GM19395 (cell line): ENCODE measurements around the gene RGL4.

ENCODE experiments used
- ATAC-seq: cut with Tn5 transposase; IDR thresholded peaks from one replicate; pipeline ENCODE4 v1.9.1; 2021; ENCODE audit warnings: mild to moderate bottlenecking, moderate library complexity; ENCODE audit not compliant: unreplicated experiment

RGL4 gene

DNA sequence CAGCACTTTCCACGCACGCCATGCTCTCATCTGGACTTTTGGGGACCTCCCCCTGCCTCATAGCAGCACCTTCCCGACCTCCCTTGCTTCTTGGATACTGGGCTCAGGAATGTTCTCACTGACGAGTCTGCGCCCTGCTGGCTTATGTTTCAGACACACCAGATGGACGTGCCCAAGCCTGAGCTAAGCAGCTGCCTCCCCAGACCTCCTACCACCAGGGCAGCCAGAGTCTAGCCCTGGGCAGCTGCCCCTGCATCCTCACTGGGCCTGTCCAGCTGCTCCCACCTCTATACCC lies 13.2 kb upstream of the RGL4 start:
- no peak for ATAC-seq

DNA sequence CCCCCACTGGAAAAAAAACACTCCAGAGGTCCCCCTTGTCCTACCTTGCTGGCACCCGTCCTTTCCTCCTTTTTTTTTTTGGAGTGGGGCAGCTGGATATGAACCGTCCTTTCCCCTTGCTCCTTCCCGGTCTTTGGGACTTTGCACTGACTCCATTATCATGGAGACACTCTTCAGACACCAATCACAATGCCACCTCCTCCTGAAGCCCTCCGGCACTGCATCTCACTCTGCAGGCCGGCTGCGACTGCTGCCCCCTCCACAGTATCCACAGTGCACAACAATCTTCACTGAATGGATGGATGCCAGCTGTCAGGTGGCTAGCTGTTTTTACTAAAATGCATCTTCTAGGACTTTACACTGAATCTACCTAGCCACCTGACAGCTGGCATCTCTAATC lies 12.7 kb upstream of the RGL4 start:
- no peak for ATAC-seq

DNA sequence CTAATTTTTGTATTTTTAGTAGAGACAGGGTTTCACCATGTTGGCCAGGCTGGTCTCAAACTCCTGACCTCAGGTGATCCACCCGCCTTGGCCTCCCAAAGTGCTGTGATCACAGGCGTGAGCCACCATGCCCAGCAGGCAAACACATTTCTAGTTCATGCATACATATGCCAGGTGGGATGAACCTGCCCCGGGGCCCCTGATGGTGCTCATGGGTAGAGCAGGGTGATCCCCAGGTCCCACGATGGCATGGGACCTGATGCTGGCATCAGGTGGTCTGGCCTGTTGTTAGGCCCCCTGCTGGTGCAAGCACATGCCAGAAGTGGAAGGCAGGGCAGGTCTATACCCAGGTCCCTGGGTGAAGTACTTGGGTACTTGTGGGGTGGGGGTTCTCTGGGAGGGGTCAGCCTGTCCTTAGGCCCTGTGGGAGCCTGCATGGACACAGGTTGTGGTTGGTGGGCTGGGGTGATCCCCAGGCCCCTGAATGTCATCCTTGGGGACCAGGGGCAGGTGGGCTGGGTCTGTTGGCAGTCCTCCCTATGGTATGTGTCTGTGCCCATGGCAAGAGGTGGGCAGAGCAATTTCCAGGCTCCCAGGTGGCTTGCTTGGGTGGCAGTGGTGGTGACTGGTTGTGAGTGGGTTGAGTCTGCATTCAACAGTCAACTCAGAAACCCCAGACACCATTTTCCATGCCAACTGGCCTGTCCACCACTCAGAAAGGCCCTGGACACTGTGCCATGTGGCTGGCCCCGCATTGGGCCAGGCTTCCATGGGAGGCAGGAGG lies 9.6 kb upstream of the RGL4 start:
- no peak for ATAC-seq

DNA sequence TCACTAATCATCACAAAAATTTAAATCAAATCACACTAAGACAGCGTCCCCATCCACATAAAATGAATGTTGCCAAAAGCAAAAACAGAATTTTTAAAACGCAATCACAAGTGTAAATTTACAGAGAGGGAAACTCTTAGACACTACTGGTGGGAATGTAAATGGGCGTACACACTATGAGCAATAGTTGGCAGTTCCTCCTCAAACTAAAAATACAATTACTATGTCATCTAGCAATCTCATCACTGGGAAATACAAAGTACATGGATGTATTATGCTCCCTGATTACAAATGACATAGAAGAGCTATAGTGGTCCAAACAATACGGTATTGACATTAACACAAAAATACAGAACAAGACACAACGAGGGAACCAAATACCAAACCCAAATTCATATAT lies 8.7 kb upstream of the RGL4 start:
- no peak for ATAC-seq

DNA sequence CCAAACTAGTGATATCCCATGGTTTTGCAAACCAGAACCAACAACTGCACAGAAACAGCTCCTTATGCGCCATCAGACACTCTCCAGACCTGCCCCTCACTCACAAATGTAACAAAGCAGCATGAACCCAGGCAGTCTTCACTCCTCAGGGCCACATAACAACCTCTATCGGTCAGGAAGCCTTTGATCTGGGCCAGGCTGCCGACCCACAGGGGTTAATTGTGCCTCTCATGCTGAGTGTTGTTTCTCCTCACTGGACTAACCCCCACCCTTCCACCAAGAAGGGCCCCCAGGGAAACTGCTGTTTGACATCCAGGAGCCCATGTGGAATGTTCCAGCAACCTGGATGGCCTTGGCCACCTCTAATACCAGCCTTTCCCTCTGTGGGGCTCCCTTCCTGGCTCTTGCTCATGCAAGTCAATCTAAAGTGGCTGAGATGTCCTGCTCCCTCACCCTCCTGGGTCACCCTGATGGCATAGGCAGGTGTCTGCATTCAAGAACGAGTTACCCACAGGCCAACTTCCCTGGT lies 7.9 kb upstream of the RGL4 start:
- ATAC-seq: no peak

DNA sequence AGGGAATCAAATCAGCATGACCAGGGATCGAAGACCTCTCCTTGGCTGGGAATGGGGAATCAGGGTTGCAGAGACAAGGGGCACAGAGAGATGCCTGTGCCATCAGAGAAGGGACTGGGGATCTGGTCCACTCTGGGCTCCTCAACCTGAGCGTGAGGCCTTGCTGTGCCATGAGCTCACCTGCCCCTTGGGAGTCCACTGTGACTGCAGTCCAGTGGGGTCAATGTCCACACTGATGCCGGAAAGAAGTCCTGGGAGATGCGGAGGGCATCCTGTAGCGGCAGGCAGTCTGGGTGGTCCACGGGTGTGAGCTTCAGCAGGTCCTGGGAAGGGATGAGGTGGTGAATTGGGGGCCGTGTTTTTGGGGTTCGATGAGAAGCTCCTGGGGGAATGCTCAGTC lies 7.3 kb upstream of the RGL4 start:
- ATAC-seq: no peak

DNA sequence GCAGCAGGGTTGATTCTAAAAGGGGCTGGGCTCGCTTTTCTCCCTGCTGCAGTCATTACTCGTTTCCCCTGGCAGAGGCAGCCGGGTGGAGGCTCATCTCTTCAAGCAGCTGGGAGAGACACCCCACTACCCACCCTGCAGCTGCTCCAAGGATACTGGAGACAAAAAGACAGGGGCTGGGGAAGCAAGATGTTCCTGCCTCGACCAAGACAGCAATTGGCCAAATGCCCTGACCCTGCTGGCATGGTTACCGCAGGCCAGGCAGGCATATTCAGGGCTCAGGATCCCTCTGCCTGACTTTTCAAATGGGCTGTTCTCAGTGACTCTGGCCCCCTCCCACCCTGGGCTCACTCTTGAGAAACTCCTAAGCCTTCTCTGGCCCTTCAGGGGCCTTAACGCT lies 6.8 kb upstream of the RGL4 start:
- ATAC-seq: no peak

DNA sequence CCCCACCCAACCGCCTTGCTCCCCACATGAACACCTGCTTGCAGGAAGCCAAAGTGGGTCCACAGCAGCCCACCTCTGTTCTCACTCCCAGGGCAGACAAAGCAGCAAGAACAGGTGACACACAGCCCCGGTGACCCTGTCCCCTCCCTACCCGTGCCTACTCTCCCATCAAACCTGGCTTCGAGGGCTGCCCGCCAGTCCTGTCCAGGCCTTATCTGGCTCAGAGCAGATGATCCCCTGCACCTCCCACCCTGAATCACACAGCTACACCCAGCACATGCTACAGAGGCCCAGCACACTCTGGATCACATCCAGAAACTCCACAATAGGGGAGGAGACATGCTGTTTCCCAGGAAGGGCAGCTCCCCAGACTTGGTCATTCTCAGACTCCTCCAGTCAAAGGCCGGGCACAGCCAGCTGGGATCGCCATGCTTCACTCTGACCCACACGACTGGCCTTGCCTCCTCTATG lies 6.2 kb upstream of the RGL4 start:
- ATAC-seq: no peak

DNA sequence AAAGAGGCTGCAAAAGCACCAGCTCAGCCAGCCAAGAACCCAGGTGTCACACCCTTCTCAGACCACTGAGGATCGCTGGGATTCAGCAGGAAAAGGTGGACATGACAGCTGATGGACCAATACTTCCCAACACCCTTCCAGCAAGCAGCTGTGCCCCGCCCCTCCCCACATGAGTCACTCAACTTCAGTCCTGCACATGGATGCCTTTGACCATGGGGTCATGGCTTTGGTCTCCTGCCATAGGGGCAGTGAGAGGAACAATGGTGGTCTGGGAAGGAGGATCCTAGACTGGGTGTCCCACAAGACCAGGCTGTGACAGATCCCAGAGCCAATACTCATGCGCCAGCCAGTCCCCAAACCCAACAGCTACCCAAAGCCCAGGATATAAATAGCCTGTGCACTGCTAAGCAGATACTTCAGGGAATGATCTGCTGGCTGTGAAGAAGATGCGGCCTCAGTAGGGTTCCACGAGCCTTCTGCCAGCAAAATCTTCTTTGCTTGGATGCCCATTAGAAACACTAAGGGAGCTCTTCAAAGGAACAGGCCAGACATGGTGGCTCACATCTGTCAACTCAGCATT lies 5.5 kb upstream of the RGL4 start:
- no peak for ATAC-seq

DNA sequence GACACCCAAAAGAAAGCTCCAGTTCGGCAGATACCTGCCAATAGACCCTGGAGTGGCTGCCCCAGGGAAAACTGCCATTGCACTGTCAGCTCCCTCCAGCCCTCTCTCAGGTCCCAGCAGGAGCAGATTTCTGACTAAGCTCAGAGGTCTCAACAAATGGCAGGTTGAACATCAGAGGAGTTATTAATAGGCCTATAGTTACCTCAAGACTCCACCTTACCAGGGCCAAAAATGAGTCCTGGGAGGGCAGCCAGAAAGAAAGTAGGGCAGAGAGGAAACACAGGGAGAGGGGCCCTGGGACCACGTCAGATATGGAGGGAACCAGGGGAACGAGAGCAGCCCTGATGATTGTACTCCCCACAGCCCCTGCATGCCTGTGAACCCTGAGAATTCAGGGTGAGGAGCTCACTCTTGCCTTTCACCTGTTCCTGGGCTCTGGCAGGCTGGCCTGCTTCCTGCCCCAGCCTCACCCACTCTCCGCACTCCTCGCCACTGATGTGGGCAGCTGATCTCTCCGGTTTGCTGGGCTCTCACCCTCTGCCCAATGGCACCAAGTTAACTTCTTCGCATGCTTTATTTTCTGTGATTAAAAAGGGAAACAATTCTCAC lies 4.3 kb upstream of the RGL4 start:
- ATAC-seq: no peak

DNA sequence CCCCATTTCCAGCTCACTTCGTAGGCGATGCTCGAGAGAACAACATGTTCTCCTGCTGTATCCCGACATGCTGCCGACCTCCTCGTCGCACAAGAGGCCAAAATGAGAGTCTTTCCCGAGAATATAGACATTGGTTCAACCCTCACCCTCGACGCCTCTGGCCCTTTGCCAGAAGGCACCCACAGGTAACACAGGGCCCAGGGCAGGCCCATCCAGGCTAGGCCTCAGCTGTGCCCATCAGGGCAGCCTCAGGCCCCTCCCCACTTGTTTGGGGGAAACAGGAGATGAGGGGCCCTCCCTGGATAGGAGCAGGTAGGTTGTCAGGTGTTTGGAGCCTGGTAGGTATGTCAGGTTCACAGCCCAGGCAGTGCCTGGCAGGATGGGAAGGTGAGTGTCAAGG lies 2.7 kb upstream of the RGL4 start:
- ATAC-seq: no peak

DNA sequence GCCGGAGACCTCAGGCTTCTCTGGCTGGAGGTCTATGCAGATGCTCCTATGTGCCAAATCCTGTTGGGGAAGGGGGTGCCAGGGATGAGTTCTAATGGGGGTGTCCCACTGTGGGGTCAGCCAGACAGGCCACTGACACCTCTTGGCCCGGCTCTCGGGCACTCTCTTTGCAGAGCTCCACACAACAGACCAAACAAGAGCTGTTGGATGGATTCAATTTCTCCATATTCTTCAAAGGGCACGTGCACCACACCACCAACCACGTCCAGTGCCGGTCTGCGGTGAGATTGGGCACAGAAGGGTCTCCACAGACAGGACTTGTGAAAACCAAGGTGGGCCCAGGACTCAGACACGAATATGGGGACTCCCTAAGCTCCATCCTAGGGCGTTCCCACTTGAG lies 2.2 kb upstream of the RGL4 start:
- no peak for ATAC-seq

DNA sequence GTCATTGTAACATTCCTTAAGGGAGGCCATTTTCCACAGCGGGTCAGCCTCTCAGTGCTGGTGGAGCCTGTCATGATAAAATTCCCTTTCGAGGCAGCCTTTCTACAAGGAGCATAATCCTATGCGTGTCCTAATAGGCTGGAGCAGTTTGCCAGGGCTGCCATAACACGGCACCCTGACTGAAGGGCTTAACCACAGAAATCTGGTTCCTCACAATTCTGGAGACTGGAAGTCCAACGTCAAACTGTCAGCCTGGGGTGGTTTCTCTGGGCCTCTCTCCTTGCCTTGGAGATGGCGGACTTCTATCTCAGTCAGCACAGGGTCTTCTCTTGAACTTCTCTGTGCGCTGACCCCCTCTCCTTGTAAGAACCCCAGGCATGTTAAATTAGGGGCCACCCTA lies 1.4 kb upstream of the RGL4 start:
- ATAC-seq: no peak

DNA sequence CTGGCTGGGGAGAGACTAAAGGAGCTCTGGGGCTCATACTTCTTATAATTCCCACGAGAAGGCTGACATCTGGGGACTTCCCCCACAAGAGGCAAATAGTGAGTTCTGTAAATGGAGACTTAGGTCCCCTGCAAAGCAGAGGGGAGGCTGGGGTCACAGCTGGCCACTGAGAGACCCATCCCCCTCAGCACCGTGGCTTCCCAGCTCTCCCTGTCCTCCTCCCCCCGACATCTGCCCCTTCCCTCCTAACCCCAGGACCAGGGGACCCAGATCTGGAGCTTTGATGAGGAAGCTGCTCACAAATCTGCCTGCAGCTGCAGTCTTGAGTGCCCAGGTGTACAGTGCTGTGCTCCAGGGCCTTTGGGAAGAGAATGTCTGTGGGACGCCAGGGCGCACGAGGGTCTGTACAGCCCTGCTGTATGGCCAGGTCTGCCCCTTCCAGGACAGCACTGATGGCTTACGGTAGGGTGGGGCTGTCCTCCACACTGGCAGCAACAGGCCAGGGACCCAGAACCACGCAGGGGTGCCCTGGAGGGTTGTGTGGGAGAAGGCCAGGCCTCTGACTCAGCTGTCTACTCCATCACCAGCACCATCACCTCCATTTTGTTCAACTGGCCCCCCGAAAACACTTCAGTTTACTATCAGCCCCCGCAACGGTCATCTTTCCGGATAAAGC lies 1.1 kb downstream of the RGL4 start:
- no peak for ATAC-seq

DNA sequence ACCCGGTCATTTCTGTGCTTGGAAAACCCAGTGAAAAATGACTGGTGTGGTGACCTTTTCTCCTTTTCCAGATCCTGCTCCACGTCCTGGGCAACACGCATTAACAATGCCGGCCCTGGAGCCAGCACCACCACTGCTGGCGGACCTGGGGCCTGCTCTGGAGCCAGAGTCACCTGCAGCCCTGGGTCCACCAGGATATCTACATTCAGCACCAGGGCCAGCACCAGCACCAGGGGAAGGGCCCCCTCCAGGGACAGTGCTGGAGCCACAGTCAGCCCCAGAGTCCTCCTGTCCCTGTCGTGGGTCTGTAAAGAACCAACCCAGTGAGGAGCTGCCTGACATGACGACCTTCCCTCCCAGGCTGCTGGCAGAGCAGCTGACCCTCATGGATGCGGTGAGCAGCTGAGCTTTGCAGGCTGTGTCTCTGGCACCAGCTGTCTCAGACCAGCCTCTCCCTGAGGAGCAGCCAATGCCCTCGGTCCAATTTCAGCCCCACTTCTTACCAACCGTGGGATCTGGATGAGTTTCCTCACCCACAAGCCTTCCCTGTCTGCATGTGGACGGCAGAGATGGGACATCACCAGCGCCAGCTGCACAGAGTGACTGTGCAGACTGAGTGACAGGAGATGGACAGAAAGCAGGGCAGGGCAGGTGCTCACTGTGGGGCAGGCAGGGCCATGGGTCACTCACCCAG lies 1.9 kb downstream of the RGL4 start:
- ATAC-seq: no peak

DNA sequence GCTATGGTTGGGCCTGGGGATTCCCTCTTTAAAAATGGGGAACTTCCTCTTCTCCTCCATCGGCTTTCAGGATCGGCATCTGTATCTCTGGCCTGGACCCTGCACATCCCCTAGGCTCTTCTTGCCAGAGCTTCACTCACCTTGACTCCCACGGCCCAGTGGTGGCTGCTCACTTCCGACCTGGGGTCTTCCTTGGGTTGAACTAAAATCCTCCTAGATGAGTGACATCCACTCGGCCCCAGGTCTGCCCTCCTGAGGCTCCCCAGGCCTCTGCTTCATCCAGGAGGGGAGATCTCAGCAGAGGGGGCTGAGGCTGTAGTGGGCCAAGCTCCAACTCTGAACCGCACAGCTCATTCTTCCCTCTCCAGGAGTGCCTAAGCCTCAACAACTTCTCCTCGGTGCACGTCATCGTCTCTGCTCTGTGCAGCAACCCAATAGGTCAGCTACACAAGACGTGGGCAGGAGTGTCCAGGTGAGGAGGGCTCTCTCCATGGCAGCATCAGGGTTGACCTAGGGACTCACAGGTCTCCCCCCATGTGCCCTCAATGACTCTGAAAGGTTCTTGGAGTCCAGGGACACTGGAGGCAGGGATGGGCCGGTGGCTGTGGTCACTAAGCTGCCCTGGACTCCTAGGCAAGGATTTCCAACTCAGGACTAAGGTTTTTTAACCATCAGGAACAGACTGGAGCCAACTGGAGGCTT lies 3.3 kb downstream of the RGL4 start:
- no peak for ATAC-seq

DNA sequence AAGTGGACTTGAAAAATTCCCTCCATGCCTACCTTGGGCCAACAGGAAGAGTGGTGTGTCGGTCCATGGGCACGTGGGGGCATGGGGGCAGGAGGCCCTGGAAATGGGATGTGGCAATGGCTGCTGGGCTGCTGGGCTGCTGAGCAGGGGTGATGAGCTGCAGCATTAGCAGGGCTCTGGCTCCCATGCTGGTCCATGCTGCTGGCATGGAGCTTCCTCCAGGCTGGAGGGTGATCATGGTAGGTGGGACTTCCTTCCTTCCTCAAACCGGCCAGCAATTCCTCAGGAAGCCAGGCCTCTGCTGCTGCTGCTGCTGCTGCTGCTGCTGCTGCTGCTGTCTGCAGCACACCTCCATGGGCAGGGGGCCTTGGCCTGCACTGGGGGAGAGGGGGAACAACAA lies 4.3 kb downstream of the RGL4 start:
- ATAC-seq: no peak

DNA sequence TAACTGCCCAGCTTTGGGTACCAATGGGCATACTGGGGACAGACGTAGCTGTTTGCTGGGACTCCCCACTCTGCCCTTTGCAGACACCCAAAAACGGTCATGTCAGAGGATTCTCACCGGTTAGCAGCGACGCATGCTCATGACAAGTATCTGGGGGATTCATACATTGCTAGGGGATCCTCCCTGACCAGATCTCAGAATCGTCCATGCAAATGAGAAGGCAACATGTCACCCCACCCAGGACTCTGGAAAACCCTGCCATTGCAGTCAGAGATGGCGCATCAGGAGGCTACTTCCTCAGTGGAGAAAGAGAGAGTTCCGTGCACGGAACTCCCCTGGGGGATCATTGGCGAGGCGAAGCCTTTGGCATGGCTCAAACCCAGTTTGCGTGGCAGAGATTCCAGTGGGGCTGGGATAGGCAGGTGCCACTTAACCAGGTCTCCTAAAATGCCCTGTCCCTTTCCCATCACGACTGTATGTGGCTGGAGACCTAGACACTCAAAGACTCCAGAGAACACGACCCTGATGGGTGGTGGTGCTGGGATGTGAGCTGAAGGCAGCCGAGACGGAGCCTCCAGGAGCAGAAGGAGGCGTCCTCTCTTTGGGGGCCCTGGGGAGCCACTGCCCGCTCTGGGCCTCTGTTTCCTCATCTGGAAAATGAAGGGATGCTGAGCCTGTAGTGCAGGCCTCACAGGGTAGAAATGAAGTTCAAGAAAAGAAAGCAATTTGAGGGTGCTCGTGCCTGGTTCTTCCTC lies 4.9 kb downstream of the RGL4 start:
- ATAC-seq: peak; percentile 5

DNA sequence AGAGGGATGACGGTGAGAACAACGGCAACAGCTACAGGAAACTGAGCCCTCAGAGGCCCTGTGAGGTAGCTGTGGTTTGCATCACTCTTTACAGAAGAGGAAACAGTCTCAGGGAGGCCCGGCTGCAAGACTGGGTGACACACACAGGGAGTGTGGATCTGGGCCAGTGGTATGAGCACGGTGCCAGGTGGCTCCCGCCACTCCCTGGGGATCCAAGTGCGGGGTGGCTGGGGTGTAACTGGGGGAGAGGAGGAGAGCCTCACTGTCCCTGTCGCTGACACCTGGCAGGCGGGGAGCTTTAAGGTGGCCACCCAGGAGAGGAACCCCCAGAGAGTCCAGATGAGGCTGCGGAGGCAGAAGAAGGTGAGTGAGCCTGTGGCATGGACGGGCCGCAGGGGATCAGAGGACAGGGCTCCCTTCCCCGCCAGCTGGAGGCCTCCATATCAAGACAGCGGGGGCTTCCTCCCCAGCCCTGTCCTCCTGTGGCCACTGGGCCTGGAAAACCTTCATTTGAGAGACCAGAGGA lies 5.6 kb downstream of the RGL4 start:
- ATAC-seq: peak; percentile 87
